HCT116 (cell line): ENCODE results near the gene SOX6. TPM values are rescaled to one million over a fixed set of nuclear protein-coding genes. Genes with fewer than 3 reads are reported as not detected.

ENCODE experiments used
- ATAC-seq: fragments of 200-7000 bp; cut with Tn5 transposase; 2 replicates; pipeline ENCODE4 v1.9.1; 2020; ENCODE audit warnings: mild to moderate bottlenecking, moderate library complexity
- BruUV-seq: library from RNA; stranded (reverse); fragments of 400-500 nt; replicated peaks from 2 replicates; lab custom pipeline; 2021; lab: Mats Ljungman, UMichigan
- CTCF ChIA-PET: fragments of 300-600 bp; sonication (Branson Sonifier 250); formaldehyde crosslinking; loops from one replicate; lab custom pipeline; 2021; ENCODE audit warnings: antibody characterized with exemption; lab: Charles Lee
- POLR2A ChIA-PET: fragments of 300-600, 350-600 bp; sonication (Branson Sonifier 250); formaldehyde crosslinking; loops from one replicate; lab custom pipeline; 2021; ENCODE audit warnings: antibody characterized with exemption; lab: Charles Lee
- RAD21 ChIA-PET, 2 experiments: fragments of 300-600 bp; sonication (Branson Sonifier 250); formaldehyde crosslinking; loops; one replicate each; lab custom pipeline; 2023; ENCODE audit warnings: low total read pairs in 2 of 2; ENCODE audit not compliant: uncharacterized antibody in 2 of 2, unreplicated experiment in 2 of 2, low non-redundant PET in 1 of 2; lab: Charles Lee
- DNase-seq: peaks from one replicate; pipeline ENCODE4 v3.0.0-alpha.2; 2010; ENCODE audit warnings: low read depth, low spot score
- H2AFZ ChIP-seq: fragments of 200-600 bp; shearing (Covaris generic), sonication (generic); 2 replicates; pipeline ENCODE4 v1.6.1; 2017; ENCODE audit warnings: low read depth, mixed run types, mixed read lengths, antibody characterized with exemption, low read length; ENCODE audit not compliant: poor library complexity, severe bottlenecking
- H3K27ac ChIP-seq: 2 replicates; pipeline ENCODE4 v1.5.1; 2012; ENCODE audit warnings: low read depth, low read length
- H3K27me3 ChIP-seq: fragments of 200-600 bp; sonication (generic); 2 replicates; pipeline ENCODE4 v1.6.1; 2016; ENCODE audit warnings: mixed run types, low read length, mixed read lengths; ENCODE audit not compliant: insufficient read depth
- H3K36me3 ChIP-seq, 2 experiments: fragments of 200-500 bp in 1 of 2; fragments of 200-600 bp in 1 of 2; sonication (Bioruptor generic) in 1 of 2; sonication (generic) in 1 of 2; 2 replicates each; pipeline versions ENCODE4 v1.5.1 to v1.6.1; 2014 to 2016; ENCODE audit warnings: low read length in 2 of 2, inconsistent platforms in 1 of 2, mixed read lengths in 1 of 2, mixed run types in 1 of 2; ENCODE audit not compliant: insufficient read depth in 2 of 2, control insufficient read depth in 1 of 2
- H3K4me1 ChIP-seq, 2 experiments: fragments of 200-600 bp in 1 of 2; sonication (generic) in 1 of 2; 2 replicates each; pipeline versions ENCODE4 v1.5.1 to v1.6.1; 2012 to 2017; ENCODE audit warnings: low read length in 2 of 2, inconsistent platforms in 1 of 2, mild to moderate bottlenecking in 1 of 2, mixed read lengths in 1 of 2, mixed run types in 1 of 2, moderate library complexity in 1 of 2; ENCODE audit not compliant: insufficient read depth in 2 of 2, control insufficient read depth in 1 of 2
- H3K4me2 ChIP-seq: fragments of 200-600 bp; sonication (generic); 2 replicates; pipeline ENCODE4 v1.6.1; 2017; ENCODE audit warnings: mixed run types, low read length, mixed read lengths
- H3K4me3 ChIP-seq, 2 experiments: fragments of 200-600 bp in 1 of 2; sonication (generic) in 1 of 2; replicated peaks in 1 of 2; 2 replicates each; pipeline ENCODE4 v1.5.1; 2011 to 2016; ENCODE audit warnings: low read length in 2 of 2, control low read depth in 1 of 2, low read depth in 1 of 2, mild to moderate bottlenecking in 1 of 2, mixed read lengths in 1 of 2, mixed run types in 1 of 2
- H3K79me2 ChIP-seq: fragments of 200-600 bp; sonication (generic); 2 replicates; pipeline ENCODE4 v1.6.1; 2017; ENCODE audit warnings: mild to moderate bottlenecking, mixed run types, low read length, moderate library complexity, mixed read lengths; ENCODE audit not compliant: insufficient read depth
- H3K9ac ChIP-seq: fragments of 200-600 bp; sonication (generic); 2 replicates; pipeline ENCODE4 v1.6.1; 2016; ENCODE audit warnings: low read length, mixed read lengths
- H3K9me2 ChIP-seq: fragments of 200-600 bp; sonication (generic), shearing (Covaris generic); 2 replicates; pipeline ENCODE4 v1.6.1; 2017; ENCODE audit warnings: mixed run types, mild to moderate bottlenecking, moderate library complexity; ENCODE audit not compliant: insufficient read depth
- H3K9me3 ChIP-seq, 2 experiments: fragments of 200-500 bp in 1 of 2; fragments of 200-600 bp in 1 of 2; sonication (Bioruptor generic) in 1 of 2; sonication (generic) in 1 of 2; 2 replicates each; pipeline ENCODE4 v1.6.1; 2014 to 2017; ENCODE audit warnings: low read length in 2 of 2, mixed read lengths in 2 of 2, inconsistent platforms in 1 of 2, low read depth in 1 of 2, mild to moderate bottlenecking in 1 of 2, mixed run types in 1 of 2, moderate library complexity in 1 of 2; ENCODE audit not compliant: control insufficient read depth in 1 of 2, insufficient read depth in 1 of 2
- H4K20me1 ChIP-seq: fragments of 200-600 bp; sonication (generic), shearing (Covaris generic); 2 replicates; pipeline ENCODE4 v1.6.1; 2017; ENCODE audit warnings: mixed run types, mild to moderate bottlenecking, moderate library complexity; ENCODE audit not compliant: insufficient read depth
- CEBPB ChIP-seq: IDR thresholded peaks from 2 replicates; pipeline ENCODE4 v1.6.1; 2012; ENCODE audit warnings: low read depth
- EGR1 ChIP-seq: IDR thresholded peaks from 2 replicates; pipeline ENCODE4 v1.6.1; 2012; ENCODE audit warnings: low read depth
- EZH2phosphoT487 ChIP-seq: fragments of 200-600 bp; IDR thresholded peaks from 2 replicates; pipeline ENCODE4 v1.6.1; 2018; ENCODE audit warnings: antibody characterized with exemption, borderline replicate concordance
- FOSL1 ChIP-seq: IDR thresholded peaks from 2 replicates; pipeline ENCODE4 v1.6.1; 2012; ENCODE audit warnings: low read depth
- JUND ChIP-seq: IDR thresholded peaks from 2 replicates; pipeline ENCODE4 v1.6.1; 2012
- POLR2A ChIP-seq: IDR thresholded peaks from 2 replicates; pipeline ENCODE4 v1.7.0; 2011; ENCODE audit warnings: borderline replicate concordance; ENCODE audit not compliant: insufficient read depth, insufficient read length; ENCODE audit errors: extremely low read depth
- RAD21 ChIP-seq: IDR thresholded peaks from 2 replicates; pipeline ENCODE4 v1.6.1; 2012; ENCODE audit warnings: low read depth, mild to moderate bottlenecking
- SP1 ChIP-seq: IDR thresholded peaks from 2 replicates; pipeline ENCODE4 v1.6.1; 2012; ENCODE audit warnings: low read depth
- SRF ChIP-seq: IDR thresholded peaks from 2 replicates; pipeline ENCODE4 v1.6.1; 2012; ENCODE audit warnings: low read depth
- ZFX ChIP-seq: fragments of 450-650 bp; IDR thresholded peaks from 2 replicates; pipeline ENCODE4 v1.6.1; 2017
- ZNF274 ChIP-seq: fragments of 200-500 bp; sonication (Bioruptor generic); IDR thresholded peaks from 2 replicates; pipeline ENCODE4 v1.6.1; 2014; ENCODE audit warnings: mild to moderate bottlenecking, low read depth, low read length, inconsistent platforms
- intact Hi-C: fragments of 100-400 bp; cut with micrococcal nuclease; formaldehyde crosslinking; loops from 2 replicates; pipeline ENCODE4 v1.10.0; 2022
- total RNA-seq: library from RNA; stranded (reverse); gene quantifications from one replicate; pipeline ENCODE4 v1.2.1, GENCODE V29; 2021; ENCODE audit not compliant: unreplicated experiment
- TF ChIP-seq, protein P1 (sequence below): IDR thresholded peaks from 2 replicates; pipeline ENCODE4 v1.6.1; 2011; ENCODE audit warnings: mild to moderate bottlenecking, low read length, moderate library complexity; ENCODE audit not compliant: insufficient replicate concordance; ENCODE audit errors: extremely low read depth
- TF ChIP-seq, protein P2 (sequence below): IDR thresholded peaks from 2 replicates; pipeline ENCODE4 v1.6.1; 2012
- TF ChIP-seq, protein P3 (sequence below): IDR thresholded peaks from 2 replicates; pipeline ENCODE4 v1.6.1; 2012; ENCODE audit warnings: low read depth

SOX6 gene
- total RNA-seq, 1 experiment from 2014 or later = 0.81 TPM

DNA sequence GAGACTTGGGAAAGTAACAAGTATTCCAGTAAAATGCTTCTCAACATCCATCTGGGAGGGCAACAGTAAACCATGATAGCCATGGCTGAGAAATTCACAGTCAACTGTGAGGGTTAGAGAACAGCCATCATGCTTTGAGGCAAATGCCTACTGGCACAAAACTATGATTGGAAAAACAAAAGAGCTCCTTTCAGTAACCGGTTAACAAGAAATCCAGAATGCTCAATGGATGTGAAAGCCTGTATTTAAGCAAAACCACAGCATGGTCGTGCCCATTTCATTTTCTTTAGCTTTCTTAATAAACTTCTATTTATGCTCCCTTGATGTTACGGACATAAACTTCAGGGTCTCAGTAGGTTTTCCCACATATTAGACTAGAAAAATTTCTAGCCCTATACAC, 139.5 kb downstream of the SOX6 start:
- Histone ChIP-seq H4K20me1 (no peaks in the 10 kb centered on the region), H2AFZ (no peak overlapping the region), H3K4me1 (no peaks in the 10 kb centered on the region), H3K79me2 (no peaks in the 10 kb centered on the region), H3K9ac (no peak overlapping the region)
- RAD21 ChIA-PET = no interaction called here
- TF ChIP-seq, protein P1, sequence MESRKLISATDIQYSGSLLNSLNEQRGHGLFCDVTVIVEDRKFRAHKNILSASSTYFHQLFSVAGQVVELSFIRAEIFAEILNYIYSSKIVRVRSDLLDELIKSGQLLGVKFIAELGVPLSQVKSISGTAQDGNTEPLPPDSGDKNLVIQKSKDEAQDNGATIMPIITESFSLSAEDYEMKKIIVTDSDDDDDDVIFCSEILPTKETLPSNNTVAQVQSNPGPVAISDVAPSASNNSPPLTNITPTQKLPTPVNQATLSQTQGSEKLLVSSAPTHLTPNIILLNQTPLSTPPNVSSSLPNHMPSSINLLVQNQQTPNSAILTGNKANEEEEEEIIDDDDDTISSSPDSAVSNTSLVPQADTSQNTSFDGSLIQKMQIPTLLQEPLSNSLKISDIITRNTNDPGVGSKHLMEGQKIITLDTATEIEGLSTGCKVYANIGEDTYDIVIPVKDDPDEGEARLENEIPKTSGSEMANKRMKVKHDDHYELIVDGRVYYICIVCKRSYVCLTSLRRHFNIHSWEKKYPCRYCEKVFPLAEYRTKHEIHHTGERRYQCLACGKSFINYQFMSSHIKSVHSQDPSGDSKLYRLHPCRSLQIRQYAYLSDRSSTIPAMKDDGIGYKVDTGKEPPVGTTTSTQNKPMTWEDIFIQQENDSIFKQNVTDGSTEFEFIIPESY = no peak
- no peak for TF ChIP-seq EZH2phosphoT487
- no peak for TF ChIP-seq SP1
- no peak for TF ChIP-seq SRF
- TF ChIP-seq, protein P2, sequence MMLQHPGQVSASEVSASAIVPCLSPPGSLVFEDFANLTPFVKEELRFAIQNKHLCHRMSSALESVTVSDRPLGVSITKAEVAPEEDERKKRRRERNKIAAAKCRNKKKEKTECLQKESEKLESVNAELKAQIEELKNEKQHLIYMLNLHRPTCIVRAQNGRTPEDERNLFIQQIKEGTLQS = no peak
- no peak for TF ChIP-seq ZNF274
- no peak for TF ChIP-seq POLR2A
- TF ChIP-seq JUND = no peak
- no peak for TF ChIP-seq ZFX
- TF ChIP-seq, all 23 proteins: peak for 0
- H3K9me3 ChIP-seq = no peaks in the 10 kb centered on the region
- no peak overlapping the region for H3K4me3 ChIP-seq
- H3K27me3 ChIP-seq = 0 out of 2 replicates have a peak, but pooled peaks cover 6% of the 10 kb centered on the region
- no TSS peak for BruUV-seq
- H3K36me3 ChIP-seq = no peaks in the 10 kb centered on the region
- no peaks in the 10 kb centered on the region for H3K9me2 ChIP-seq
- ChIA-PET POLR2A (no interaction called here), CTCF (no interaction called here)
- no peak overlapping the region for H3K27ac ChIP-seq
- H3K4me2 ChIP-seq = no peak overlapping the region
- DNase-seq = no peak
- intact Hi-C loops = no loop called here
- no peak for ATAC-seq

GRCh38 chr11:16215352-16215751, 141.0 kb downstream of the SOX6 start:
- Histone ChIP-seq H3K79me2 (no peaks in the 10 kb centered on the region), H3K36me3 (no peaks in the 10 kb centered on the region), H3K4me3 (no peak overlapping the region), H3K4me1 (no peaks in the 10 kb centered on the region), H4K20me1 (no peaks in the 10 kb centered on the region), H3K27me3 (0 out of 2 replicates have a peak, but pooled peaks cover 6% of the 10 kb centered on the region), H2AFZ (no peak overlapping the region), H3K4me2 (no peak overlapping the region), H3K9me3 (no peaks in the 10 kb centered on the region), H3K9me2 (no peaks in the 10 kb centered on the region), H3K9ac (no peak overlapping the region), H3K27ac (no peak overlapping the region)
- CTCF ChIA-PET = no interaction called here
- intact Hi-C loops = no loop called here
- DNase-seq (no peak), ATAC-seq (no peak)
- POLR2A ChIA-PET = no interaction called here
- RAD21 ChIA-PET = no interaction called here
- no TSS peak for BruUV-seq
- TF ChIP-seq FOSL1 = no peak
- TF ChIP-seq SRF = no peak
- TF ChIP-seq EGR1 = no peak
- no peak for TF ChIP-seq POLR2A
- TF ChIP-seq, protein P3, sequence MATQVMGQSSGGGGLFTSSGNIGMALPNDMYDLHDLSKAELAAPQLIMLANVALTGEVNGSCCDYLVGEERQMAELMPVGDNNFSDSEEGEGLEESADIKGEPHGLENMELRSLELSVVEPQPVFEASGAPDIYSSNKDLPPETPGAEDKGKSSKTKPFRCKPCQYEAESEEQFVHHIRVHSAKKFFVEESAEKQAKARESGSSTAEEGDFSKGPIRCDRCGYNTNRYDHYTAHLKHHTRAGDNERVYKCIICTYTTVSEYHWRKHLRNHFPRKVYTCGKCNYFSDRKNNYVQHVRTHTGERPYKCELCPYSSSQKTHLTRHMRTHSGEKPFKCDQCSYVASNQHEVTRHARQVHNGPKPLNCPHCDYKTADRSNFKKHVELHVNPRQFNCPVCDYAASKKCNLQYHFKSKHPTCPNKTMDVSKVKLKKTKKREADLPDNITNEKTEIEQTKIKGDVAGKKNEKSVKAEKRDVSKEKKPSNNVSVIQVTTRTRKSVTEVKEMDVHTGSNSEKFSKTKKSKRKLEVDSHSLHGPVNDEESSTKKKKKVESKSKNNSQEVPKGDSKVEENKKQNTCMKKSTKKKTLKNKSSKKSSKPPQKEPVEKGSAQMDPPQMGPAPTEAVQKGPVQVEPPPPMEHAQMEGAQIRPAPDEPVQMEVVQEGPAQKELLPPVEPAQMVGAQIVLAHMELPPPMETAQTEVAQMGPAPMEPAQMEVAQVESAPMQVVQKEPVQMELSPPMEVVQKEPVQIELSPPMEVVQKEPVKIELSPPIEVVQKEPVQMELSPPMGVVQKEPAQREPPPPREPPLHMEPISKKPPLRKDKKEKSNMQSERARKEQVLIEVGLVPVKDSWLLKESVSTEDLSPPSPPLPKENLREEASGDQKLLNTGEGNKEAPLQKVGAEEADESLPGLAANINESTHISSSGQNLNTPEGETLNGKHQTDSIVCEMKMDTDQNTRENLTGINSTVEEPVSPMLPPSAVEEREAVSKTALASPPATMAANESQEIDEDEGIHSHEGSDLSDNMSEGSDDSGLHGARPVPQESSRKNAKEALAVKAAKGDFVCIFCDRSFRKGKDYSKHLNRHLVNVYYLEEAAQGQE = no peak
- TF ChIP-seq SP1 = no peak
- TF ChIP-seq ZNF274 = no peak
- no peak for TF ChIP-seq CEBPB
- TF ChIP-seq RAD21 = no peak
- no peak for TF ChIP-seq ZFX
